ENCODE data around the gene DUSP3.
"Not testable (repeated sequence)": the region's sequence is repeated elsewhere in the genome, so short reads cannot be mapped to it uniquely, and the experiment has no call there.

Gene DUSP3

DNA sequence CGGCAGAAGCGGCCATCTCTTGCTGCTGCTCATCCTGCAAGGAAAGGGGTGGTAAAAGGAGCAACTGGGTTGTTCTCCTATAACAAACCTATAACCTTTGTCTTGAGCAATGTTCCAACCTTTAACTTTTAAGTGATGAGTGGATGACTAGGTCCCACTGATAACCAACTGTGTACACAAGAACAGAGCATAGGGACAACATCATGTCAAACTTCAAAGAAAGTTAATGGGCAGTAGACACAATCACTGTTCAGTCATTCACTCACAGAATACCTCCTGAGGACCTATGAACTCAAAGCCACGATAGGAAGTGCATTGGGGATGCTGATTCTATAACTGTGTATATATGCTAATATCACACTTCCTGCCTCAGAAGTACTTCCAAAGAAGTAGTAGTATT lies 23.1 kb upstream of the DUSP3 start:
- no peak for TF ChIP-seq CTCF (IDR thresholded peaks at IDR 0.05; ENCODE audit: low read depth, low read length)
- H3K4me3 ChIP-seq (ENCODE audit: low read length): no peak overlapping the region
- H3K27me3 ChIP-seq (ENCODE audit: low read depth, low read length): peaks cover 31% of the 10 kb centered on the region
- H3K4me1 ChIP-seq (ENCODE audit: low read length): no peaks in the 10 kb centered on the region
- no peak overlapping the region for H2AFZ ChIP-seq (ENCODE audit: low read depth, low read length)
- no peaks in the 10 kb centered on the region for H3K79me2 ChIP-seq (ENCODE audit: low read length)
- H3K27ac ChIP-seq (ENCODE audit: low read length): no peak overlapping the region
- no peak overlapping the region for H3K4me2 ChIP-seq (ENCODE audit: low read length)
- H3K9me3 ChIP-seq (ENCODE audit: insufficient read depth, low read length): no peaks in the 10 kb centered on the region
- H3K9ac ChIP-seq (ENCODE audit: low read length): no peak overlapping the region
- no peaks in the 10 kb centered on the region for H4K20me1 ChIP-seq (ENCODE audit: insufficient read depth, low read length)
- H3K36me3 ChIP-seq (replicated peaks; ENCODE audit: low read depth, low read length): no peaks in the 10 kb centered on the region

- Histone ChIP-seq H3K4me1 (ENCODE audit: low read length) (no peaks in the 10 kb centered on the region), H3K36me3 (replicated peaks; ENCODE audit: low read depth, low read length) (no peaks in the 10 kb centered on the region), H3K9me3 (ENCODE audit: insufficient read depth, low read length) (no peaks in the 10 kb centered on the region), H3K27ac (ENCODE audit: low read length) (no peak overlapping the region), H3K27me3 (ENCODE audit: low read depth, low read length) (peaks cover 31% of the 10 kb centered on the region), H3K9ac (ENCODE audit: low read length) (no peak overlapping the region), H4K20me1 (ENCODE audit: insufficient read depth, low read length) (no peaks in the 10 kb centered on the region), H3K4me2 (ENCODE audit: low read length) (no peak overlapping the region), H3K79me2 (ENCODE audit: low read length) (no peaks in the 10 kb centered on the region), H2AFZ (ENCODE audit: low read depth, low read length) (no peak overlapping the region), H3K4me3 (ENCODE audit: low read length) (no peak overlapping the region)
- TF ChIP-seq EZH2phosphoT487 (IDR thresholded peaks at IDR 0.05; ENCODE audit: low read depth) (no peak), CTCF (IDR thresholded peaks at IDR 0.05; ENCODE audit: low read depth, low read length) (no peak)
Observed at GRCh38 chr17:43800736-43801135, 22.0 kb upstream of the DUSP3 start.

DNA sequence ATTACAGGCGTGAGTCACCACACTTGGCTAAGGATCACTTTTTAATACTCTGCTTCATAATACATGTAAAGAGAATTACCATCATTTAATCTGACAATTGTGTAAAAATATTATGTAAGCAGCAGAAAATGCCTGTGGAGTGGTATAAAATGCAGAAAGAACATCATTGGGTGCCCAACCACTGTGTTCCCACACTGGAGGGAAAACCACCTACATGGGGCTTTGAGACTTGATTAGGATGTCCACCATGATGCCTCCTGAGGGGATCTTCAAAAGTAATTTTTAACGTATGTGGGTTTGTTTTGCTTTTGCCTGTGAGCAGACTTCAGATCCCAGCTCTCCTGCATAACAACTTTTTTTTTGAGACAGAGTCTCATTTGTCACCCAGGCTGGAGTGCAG lies 20.3 kb upstream of the DUSP3 start:
- no peak for TF ChIP-seq CTCF (IDR thresholded peaks at IDR 0.05; ENCODE audit: low read depth, low read length)
- no peak for TF ChIP-seq EZH2phosphoT487 (IDR thresholded peaks at IDR 0.05; ENCODE audit: low read depth)
- Histone ChIP-seq H3K36me3 (replicated peaks; ENCODE audit: low read depth, low read length) (no peaks in the 10 kb centered on the region), H3K79me2 (ENCODE audit: low read length) (no peaks in the 10 kb centered on the region), H3K4me3 (ENCODE audit: low read length) (no peak overlapping the region), H3K27ac (ENCODE audit: low read length) (no peak overlapping the region), H3K4me2 (ENCODE audit: low read length) (no peak overlapping the region), H2AFZ (ENCODE audit: low read depth, low read length) (no peak overlapping the region), H3K9ac (ENCODE audit: low read length) (no peak overlapping the region), H3K27me3 (ENCODE audit: low read depth, low read length) (peaks cover 27% of the 10 kb centered on the region), H3K4me1 (ENCODE audit: low read length) (no peaks in the 10 kb centered on the region), H4K20me1 (ENCODE audit: insufficient read depth, low read length) (no peaks in the 10 kb centered on the region), H3K9me3 (ENCODE audit: insufficient read depth, low read length) (no peaks in the 10 kb centered on the region)

DNA sequence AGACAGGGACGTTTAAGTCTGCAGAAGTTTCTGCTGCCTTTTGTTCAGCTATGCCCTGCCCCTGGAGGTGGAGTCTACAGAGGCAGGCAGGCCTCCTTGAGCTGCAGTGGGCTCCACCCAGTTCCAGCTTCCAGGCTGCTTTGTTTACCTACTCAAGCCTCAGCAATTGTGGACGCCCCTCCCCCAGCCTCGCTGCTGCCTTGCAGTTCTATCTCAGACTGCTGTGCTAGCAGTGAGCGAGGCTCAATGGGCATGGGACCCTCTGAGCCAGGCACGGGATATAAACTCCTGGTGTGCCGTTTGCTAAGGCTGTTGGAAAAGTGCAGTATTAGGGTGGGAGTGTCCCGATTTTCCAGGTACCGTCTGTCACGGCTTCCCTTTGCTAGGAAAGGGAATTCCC lies 19.2 kb upstream of the DUSP3 start:
- not testable (repeated sequence) for H3K4me2 ChIP-seq (ENCODE audit: low read length); H3K9ac ChIP-seq (ENCODE audit: low read length); H3K27ac ChIP-seq (ENCODE audit: low read length); H4K20me1 ChIP-seq (ENCODE audit: insufficient read depth, low read length); H3K4me3 ChIP-seq (ENCODE audit: low read length); H3K9me3 ChIP-seq (ENCODE audit: insufficient read depth, low read length); H3K79me2 ChIP-seq (ENCODE audit: low read length); H2AFZ ChIP-seq (ENCODE audit: low read depth, low read length); H3K36me3 ChIP-seq (replicated peaks; ENCODE audit: low read depth, low read length); H3K4me1 ChIP-seq (ENCODE audit: low read length)
- H3K27me3 ChIP-seq (ENCODE audit: low read depth, low read length): peaks cover 19% of the 10 kb centered on the region

DNA sequence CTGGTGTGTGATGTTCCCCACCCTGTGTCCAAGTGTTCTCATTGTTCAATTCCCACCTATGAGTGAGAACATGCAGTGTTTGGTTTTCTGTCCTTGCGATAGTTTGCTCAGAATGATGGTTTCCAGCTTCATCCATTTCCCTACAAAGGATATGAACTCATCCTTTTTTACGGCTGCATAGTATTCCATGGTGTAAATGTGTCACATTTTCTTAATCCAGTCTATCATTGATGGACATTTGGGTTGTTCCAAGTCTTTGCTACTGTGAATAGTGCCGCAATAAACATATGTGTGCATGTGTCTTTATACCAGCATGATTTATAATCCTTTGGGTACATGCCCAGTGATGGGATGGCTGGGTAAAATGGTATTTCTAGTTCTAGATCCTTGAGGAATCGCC lies 13.9 kb upstream of the DUSP3 start:
- H3K4me1 ChIP-seq (ENCODE audit: low read length); H3K4me3 ChIP-seq (ENCODE audit: low read length); H3K27me3 ChIP-seq (ENCODE audit: low read depth, low read length); H4K20me1 ChIP-seq (ENCODE audit: insufficient read depth, low read length); H2AFZ ChIP-seq (ENCODE audit: low read depth, low read length); H3K79me2 ChIP-seq (ENCODE audit: low read length); H3K9me3 ChIP-seq (ENCODE audit: insufficient read depth, low read length); H3K4me2 ChIP-seq (ENCODE audit: low read length); H3K9ac ChIP-seq (ENCODE audit: low read length); H3K36me3 ChIP-seq (replicated peaks; ENCODE audit: low read depth, low read length); H3K27ac ChIP-seq (ENCODE audit: low read length): not testable (repeated sequence)
